HFFc6 (cell line): Measurements from ENCODE around the gene BLOC1S2. TPM values are rescaled to one million over a fixed set of nuclear protein-coding genes. Genes with fewer than 3 reads are reported as not detected.
A peak's percentile ranks its signal among the peaks of the same experiment; 100 is the strongest.

Experiments used
- DNase-seq: peaks from one replicate; pipeline ENCODE4 v3.0.0-alpha.2; 2018
- H3K27ac Mint-ChIP-seq: 2 replicates; pipeline ENCODE4 v1.8.0; 2020; ENCODE audit warnings: mild to moderate bottlenecking, mixed read lengths
- H3K27me3 Mint-ChIP-seq: 2 replicates; pipeline ENCODE4 v1.8.0; 2021; ENCODE audit warnings: mild to moderate bottlenecking, moderate library complexity, mixed read lengths; ENCODE audit not compliant: insufficient read depth
- H3K36me3 Mint-ChIP-seq: 2 replicates; pipeline ENCODE4 v1.8.0; 2021; ENCODE audit warnings: low read depth, mixed read lengths
- H3K4me1 Mint-ChIP-seq: 2 replicates; pipeline ENCODE4 v1.8.0; 2020; ENCODE audit warnings: low read depth, mixed read lengths
- H3K4me3 Mint-ChIP-seq: 2 replicates; pipeline ENCODE4 v1.8.0; 2020; ENCODE audit warnings: mild to moderate bottlenecking, moderate library complexity, mixed read lengths
- H3K9me3 Mint-ChIP-seq: 2 replicates; pipeline ENCODE4 v1.8.0; 2020; ENCODE audit warnings: mild to moderate bottlenecking, mixed read lengths
- total RNA-seq, 6 experiments: library from RNA; stranded (reverse); fragmentation: NEBNext Ultra II Directional; extraction: Animal tissue kit (Norgen Biotek cat#: 25700); gene quantifications; 2 replicates in 1 of 6; 3 replicates in 5 of 6; pipeline ENCODE4 v1.2.3, GENCODE V29; 2021
- TF ChIP-seq, protein P1 (sequence below): fragments of 200-600 bp; sonication (generic); IDR thresholded peaks from 2 replicates; pipeline ENCODE4 v1.5.0; 2021; ENCODE audit warnings: antibody characterized with exemption, mild to moderate bottlenecking

Gene BLOC1S2
- total RNA-seq, 6 experiments from 2014 or later: 52.4 to 62.1 (median 55.0) TPM

DNA sequence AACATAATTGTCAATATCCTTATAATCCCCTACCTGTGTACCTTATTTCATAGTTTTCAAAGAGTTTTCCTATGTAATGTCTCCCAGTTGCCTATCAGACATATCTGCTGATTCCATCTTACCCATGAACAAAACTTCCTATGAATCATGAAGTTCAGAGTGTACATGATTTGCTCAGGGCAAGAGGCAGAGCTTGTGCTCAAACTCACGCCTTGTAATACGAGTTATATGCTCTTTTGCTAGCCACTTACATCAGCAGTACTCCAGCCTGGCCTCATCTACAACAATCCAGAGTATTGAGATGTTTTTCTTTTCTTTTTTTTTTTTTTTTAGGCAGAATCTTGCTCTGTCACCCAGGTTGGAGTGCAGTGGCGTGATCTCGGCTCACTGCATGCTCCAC lies 31.7 kb upstream of the BLOC1S2 start:
- TF ChIP-seq, protein P1, sequence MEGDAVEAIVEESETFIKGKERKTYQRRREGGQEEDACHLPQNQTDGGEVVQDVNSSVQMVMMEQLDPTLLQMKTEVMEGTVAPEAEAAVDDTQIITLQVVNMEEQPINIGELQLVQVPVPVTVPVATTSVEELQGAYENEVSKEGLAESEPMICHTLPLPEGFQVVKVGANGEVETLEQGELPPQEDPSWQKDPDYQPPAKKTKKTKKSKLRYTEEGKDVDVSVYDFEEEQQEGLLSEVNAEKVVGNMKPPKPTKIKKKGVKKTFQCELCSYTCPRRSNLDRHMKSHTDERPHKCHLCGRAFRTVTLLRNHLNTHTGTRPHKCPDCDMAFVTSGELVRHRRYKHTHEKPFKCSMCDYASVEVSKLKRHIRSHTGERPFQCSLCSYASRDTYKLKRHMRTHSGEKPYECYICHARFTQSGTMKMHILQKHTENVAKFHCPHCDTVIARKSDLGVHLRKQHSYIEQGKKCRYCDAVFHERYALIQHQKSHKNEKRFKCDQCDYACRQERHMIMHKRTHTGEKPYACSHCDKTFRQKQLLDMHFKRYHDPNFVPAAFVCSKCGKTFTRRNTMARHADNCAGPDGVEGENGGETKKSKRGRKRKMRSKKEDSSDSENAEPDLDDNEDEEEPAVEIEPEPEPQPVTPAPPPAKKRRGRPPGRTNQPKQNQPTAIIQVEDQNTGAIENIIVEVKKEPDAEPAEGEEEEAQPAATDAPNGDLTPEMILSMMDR: no peak
- no peaks in the 10 kb centered on the region for H3K9me3 Mint-ChIP-seq
- DNase-seq: no peak
- no peak overlapping the region for H3K4me3 Mint-ChIP-seq
- no peaks in the 10 kb centered on the region for H3K36me3 Mint-ChIP-seq
- H3K4me1 Mint-ChIP-seq: no peaks in the 10 kb centered on the region
- peaks cover 34% of the 10 kb centered on the region for H3K27me3 Mint-ChIP-seq
- no peak overlapping the region for H3K27ac Mint-ChIP-seq

DNA sequence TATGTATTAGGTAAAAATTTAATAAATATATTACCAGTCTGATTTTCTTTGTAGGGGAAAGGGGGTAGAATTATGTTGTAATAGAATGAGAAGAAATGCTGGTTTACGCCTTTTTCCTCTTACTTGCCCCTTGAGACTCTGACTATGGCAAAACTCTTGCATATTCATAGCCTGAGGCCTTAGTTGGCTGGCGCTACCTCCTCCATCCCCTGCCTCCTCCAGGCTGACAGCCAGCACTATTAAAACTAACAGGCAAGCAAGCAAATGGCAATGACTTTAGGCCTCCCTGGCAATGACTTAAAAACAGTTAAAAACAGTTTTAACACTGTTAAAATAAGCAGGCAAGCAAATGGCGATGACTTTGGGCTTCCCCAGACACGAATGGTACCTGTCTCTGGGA lies 29.1 kb upstream of the BLOC1S2 start:
- no peak overlapping the region for H3K4me3 Mint-ChIP-seq
- H3K4me1 Mint-ChIP-seq: no peaks in the 10 kb centered on the region
- no peaks in the 10 kb centered on the region for H3K9me3 Mint-ChIP-seq
- TF ChIP-seq, protein P1: no peak
- DNase-seq: no peak
- no peaks in the 10 kb centered on the region for H3K36me3 Mint-ChIP-seq
- peaks cover 35% of the 10 kb centered on the region for H3K27me3 Mint-ChIP-seq
- no peak overlapping the region for H3K27ac Mint-ChIP-seq

DNA sequence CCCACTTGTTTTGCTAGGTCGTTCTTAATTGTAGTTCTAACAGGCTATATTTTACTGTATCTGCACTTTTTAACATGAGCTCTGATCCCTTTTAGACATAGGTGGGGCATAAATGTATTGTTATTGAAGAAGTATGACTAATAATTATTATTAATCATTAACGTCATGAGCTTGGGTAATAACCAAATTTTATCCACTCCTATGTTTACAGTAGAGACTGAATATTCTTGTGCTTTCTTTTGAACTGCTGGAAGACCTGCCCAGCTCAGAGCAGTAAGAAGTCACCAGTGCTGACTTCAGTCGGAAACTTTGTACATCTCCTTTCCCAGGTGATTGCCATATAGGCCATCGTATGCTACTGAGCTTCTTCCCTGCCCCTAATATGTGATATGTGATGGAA lies 24.8 kb upstream of the BLOC1S2 start:
- H3K9me3 Mint-ChIP-seq: no peaks in the 10 kb centered on the region

DNA sequence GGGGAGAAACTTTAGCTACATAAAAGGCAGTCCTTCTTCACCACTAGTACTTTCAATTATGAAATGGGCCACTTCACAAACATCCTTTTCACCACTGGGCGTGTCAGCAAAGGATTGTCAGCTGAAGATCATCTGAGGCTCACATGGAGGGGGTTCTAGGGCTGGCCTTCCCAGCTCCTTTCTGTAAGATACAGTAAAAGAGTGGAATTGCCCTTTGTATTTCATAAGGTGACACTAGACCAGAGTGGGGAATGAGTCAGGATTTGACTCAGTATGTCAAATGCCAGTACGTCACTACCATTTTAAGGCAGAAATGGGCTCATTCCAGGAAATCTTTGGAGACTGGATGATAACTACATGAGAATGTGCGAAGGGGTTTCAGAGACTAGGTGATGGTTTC lies 21.2 kb upstream of the BLOC1S2 start:
- no peaks in the 10 kb centered on the region for H3K36me3 Mint-ChIP-seq
- peak; percentile 11 for DNase-seq
- H3K27ac Mint-ChIP-seq: no peak overlapping the region
- H3K9me3 Mint-ChIP-seq: no peaks in the 10 kb centered on the region
- H3K27me3 Mint-ChIP-seq: peaks cover 15% of the 10 kb centered on the region
- no peak overlapping the region for H3K4me3 Mint-ChIP-seq
- TF ChIP-seq, protein P1: no peak
- H3K4me1 Mint-ChIP-seq: peaks cover 14% of the 10 kb centered on the region

More for the DNA sequence above, 24.8 kb upstream of the BLOC1S2 start:
- DNase-seq: no peak
- H3K36me3 Mint-ChIP-seq: no peaks in the 10 kb centered on the region
- H3K4me3 Mint-ChIP-seq: no peak overlapping the region
- TF ChIP-seq, protein P1: no peak
- H3K27me3 Mint-ChIP-seq: peaks cover 22% of the 10 kb centered on the region
- H3K27ac Mint-ChIP-seq: no peak overlapping the region
- peaks cover 14% of the 10 kb centered on the region for H3K4me1 Mint-ChIP-seq

DNA sequence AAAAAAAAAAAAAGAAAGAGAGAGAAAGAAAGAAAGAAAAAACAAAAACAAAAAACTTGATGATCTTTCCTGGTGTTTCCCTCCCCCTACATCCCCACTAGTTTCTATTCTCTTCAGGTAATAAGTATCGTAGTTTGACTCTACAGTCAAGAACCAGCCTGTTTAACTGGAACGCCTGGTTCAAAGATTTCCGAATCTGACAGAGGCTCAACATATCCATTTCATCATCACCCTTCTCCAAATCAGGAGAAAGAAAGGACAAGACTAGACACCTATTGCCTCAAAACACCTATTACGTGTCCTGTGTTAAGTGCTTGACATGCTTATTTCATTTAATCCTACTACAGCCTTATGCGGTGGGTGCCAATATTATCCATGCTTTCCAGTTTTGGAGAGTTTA lies 20.4 kb upstream of the BLOC1S2 start:
- Mint-ChIP-seq H3K4me1 (peaks cover 14% of the 10 kb centered on the region), H3K4me3 (no peak overlapping the region), H3K9me3 (no peaks in the 10 kb centered on the region), H3K27ac (no peak overlapping the region), H3K27me3 (peaks cover 18% of the 10 kb centered on the region), H3K36me3 (no peaks in the 10 kb centered on the region)
- TF ChIP-seq, protein P1: no peak
- no peak for DNase-seq

DNA sequence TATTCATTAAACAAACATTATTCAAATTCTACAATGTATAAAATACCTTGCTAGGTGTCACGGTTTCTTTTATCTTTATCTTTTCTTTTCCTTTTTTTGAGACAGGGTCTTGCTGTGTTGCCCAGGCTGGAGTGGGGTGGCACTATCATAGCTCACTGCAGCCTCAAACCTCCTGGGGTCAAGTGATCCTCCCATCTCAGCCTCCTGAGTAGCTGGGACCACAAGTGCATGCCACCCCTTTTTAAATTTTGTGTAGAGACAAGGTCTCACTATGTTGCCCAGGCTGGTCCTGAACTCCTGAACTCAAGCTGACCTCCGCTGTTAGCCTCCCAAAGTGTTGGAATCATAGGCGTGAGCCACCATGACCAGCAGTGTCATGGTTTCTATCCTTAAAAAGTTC lies 17.9 kb upstream of the BLOC1S2 start:
- H3K27me3 Mint-ChIP-seq: peaks cover 29% of the 10 kb centered on the region
- no peak overlapping the region for H3K4me3 Mint-ChIP-seq
- H3K36me3 Mint-ChIP-seq: peaks cover 4% of the 10 kb centered on the region; the same call in 1 of the 2 replicates
- H3K27ac Mint-ChIP-seq: no peak overlapping the region
- DNase-seq: no peak
- TF ChIP-seq, protein P1: no peak
- peaks cover 6% of the 10 kb centered on the region for H3K9me3 Mint-ChIP-seq
- peaks cover 14% of the 10 kb centered on the region for H3K4me1 Mint-ChIP-seq
